Kidney epithelial cell (primary cell): ENCODE results near the gene RND1. TPM values are rescaled to one million over a fixed set of nuclear protein-coding genes. Genes with fewer than 3 reads are reported as not detected.
"Not testable (repeated sequence)": the region's sequence is repeated elsewhere in the genome, so short reads cannot be mapped to it uniquely, and the experiment has no call there.

ENCODE experiments used
- DNase-seq: peaks from one replicate; pipeline ENCODE4 v3.0.0-alpha.2; 2010; ENCODE audit warnings: low read depth
- H3K27me3 ChIP-seq: 2 replicates; pipeline ENCODE4 v1.6.0; 2011; ENCODE audit warnings: low read length; ENCODE audit not compliant: control insufficient read depth, insufficient read depth
- H3K36me3 ChIP-seq: 2 replicates; pipeline ENCODE4 v1.5.1; 2011; ENCODE audit warnings: low read length; ENCODE audit not compliant: control insufficient read depth, insufficient read depth
- H3K4me3 ChIP-seq: 2 replicates; pipeline ENCODE4 v1.5.1; 2011; ENCODE audit warnings: low read depth, mild to moderate bottlenecking, control low read depth, low read length
- total RNA-seq: library from RNA; depleted of rRNA; stranded (reverse); fragments of >200 nt; gene quantifications from 2 replicates; pipeline ENCODE4 v1.2.3, GENCODE V29; 2015
- TF ChIP-seq, protein P1 (sequence below): IDR thresholded peaks from 2 replicates; pipeline ENCODE4 v1.5.1; 2011; ENCODE audit warnings: mild to moderate bottlenecking, moderate library complexity, low read length, control low read depth, inconsistent platforms; ENCODE audit not compliant: insufficient read depth, poor library complexity, severe bottlenecking

Gene RND1
- total RNA-seq, 1 donor from 2014 or later: 10.7 TPM

DNA sequence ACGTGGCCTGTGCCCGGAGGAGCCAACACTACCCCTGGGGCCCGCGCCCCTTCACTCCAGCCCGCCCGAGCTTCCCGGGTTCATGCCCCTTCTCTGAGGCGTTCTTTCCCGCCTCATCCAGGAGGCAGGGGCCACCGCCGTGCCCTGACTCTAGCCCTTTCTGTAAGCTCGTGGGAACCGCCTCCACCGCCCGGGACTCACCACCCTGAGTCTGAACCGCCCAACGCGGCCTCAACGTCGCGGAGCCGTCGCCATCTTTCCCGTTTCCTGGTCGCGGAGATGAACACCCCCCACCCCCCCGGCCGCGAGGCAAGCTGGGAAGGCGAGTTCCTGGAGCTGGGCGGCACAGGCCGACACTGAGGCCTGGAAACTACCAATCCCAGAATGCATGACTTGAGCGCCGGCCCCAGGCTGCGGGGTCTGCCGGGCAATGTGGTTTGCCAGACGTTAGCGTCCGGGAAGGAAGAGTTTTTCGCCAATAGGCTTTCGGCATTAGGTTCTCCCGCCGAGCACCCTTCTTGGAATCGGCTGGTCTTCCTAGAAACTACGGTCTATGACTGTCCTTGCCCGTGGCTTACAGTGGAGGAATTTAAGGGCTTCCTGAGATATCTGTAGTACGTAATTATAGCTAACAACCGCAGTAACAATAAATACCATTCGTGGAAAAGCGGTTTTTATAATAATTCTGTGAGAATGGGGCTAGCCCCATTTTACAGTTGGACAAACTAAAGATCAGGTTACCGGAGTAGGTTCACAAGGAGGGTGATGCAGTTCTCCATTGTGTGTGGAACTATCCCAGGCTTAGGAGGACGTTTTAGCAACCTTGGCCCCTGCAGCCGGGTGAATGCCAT, 13.6 kb downstream of the RND1 start, which contains the start of gene DDX23:
DDX23 (minus strand) TSS at position 281 of the 851 bp plus-strand sequence. CDS start 6,381 bp downstream, outside the sequence.
- no peaks in the 10 kb centered on the region for H3K27me3 ChIP-seq
- peak; percentile 90 for DNase-seq
- H3K36me3 ChIP-seq: no peaks in the 10 kb centered on the region
- H3K4me3 ChIP-seq: peak within 1 kb of the TSS; percentile 73
- TF ChIP-seq, protein P1, sequence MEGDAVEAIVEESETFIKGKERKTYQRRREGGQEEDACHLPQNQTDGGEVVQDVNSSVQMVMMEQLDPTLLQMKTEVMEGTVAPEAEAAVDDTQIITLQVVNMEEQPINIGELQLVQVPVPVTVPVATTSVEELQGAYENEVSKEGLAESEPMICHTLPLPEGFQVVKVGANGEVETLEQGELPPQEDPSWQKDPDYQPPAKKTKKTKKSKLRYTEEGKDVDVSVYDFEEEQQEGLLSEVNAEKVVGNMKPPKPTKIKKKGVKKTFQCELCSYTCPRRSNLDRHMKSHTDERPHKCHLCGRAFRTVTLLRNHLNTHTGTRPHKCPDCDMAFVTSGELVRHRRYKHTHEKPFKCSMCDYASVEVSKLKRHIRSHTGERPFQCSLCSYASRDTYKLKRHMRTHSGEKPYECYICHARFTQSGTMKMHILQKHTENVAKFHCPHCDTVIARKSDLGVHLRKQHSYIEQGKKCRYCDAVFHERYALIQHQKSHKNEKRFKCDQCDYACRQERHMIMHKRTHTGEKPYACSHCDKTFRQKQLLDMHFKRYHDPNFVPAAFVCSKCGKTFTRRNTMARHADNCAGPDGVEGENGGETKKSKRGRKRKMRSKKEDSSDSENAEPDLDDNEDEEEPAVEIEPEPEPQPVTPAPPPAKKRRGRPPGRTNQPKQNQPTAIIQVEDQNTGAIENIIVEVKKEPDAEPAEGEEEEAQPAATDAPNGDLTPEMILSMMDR: no peak

DNA sequence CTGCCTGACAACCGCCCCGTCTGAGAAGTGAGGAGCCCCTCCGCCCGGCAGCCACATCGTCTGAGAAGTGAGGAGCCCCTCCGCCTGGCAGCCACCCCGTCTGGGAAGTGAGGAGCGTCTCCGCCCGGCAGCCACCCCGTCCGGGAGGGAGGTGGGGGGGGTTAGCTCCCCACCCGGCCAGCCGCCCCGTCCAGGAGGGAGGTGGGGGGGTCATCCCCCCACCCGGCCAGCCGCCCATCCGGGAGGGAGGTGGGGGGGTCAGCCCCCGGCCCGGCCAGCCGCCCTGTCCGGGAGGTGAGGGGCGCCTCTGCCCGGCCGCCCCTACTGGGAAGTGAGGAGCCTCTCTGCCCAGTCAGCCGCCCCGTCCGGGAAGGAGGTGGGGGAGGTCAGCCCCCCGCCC, 23.6 kb downstream of the RND1 start:
- not testable (repeated sequence) for H3K36me3 ChIP-seq, H3K4me3 ChIP-seq, H3K27me3 ChIP-seq, DNase-seq

DNA sequence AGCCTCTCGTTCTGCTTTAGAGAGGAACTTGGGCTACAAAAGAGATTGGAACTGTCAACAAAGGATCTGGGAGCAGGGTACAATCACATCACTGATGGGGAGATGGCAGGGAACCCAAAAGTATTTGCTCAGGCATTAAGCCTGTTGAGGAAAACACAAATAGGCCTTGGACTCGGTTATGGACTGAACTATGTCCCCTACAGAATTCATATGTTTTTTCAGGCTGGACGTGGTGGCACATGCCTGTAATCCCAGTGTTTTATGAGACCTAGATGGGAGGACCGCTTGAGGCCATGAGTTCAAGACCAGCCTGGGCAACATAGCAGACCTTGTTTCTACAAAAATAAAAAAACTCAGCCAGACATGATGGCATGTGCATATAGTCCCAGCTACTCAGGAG, 27.6 kb downstream of the RND1 start:
- no peak for DNase-seq
- TF ChIP-seq, protein P1: no peak
- H3K36me3 ChIP-seq: peaks cover 5% of the 10 kb centered on the region
- H3K4me3 ChIP-seq: no peak overlapping the region
- no peaks in the 10 kb centered on the region for H3K27me3 ChIP-seq

DNA sequence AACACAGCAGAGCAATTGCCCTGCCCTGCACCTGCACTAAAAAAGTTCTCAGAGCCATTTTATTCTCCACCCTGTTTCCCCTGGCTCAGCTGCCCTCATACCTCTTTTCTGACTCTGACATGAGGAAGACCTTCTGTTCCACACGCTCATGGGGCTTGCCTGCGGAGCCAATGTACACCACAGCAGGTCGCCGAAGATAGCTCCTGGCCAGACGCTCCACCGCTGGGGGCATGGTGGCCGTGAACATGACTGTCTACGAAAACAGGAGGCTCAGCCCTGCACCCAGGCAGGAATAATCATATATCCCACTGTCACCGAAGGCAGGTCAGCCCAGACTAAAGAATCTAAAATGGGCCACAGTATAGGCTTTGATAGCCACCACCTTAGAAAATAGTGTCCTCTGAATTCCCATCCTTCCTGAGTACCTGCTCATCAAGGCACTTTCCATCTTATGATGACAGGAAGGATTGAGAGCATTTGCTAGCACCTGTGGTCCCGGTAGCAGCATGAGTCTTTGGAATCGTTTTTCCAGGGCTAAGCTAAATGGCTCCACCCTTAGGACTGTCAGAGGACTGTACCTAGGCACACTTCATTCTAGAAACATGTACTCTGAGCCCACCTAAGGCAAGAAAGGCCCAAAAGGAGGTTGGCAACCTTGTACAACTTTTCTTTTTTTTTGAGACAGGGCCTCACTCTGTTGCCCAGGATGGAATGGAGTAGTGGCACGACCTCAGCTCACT, 33.2 kb downstream of the RND1 start:
- Histone ChIP-seq H3K4me3 (no peak overlapping the region), H3K27me3 (no peaks in the 10 kb centered on the region), H3K36me3 (peaks cover 4% of the 10 kb centered on the region)
- no peak for DNase-seq
- TF ChIP-seq, protein P1: no peak

DNA sequence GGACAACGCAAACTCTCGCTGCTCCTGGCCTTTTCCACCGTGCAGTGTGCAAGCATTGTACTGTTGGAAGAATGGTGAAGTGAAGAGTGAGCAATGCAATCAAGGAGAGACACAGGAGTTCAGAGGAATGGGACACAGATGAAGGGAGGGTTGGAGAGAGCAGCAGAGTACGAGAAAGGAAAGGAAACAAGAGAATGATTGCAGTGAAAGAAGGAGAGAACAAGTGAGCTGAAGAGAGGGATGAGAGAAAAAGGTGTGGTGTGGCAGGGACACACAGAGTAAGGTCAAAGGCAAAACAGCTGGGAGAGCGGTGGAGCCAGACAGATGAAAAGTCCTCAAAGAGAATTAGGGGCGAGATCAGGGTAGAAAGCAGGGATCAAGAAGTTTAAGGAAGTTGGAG, 34.4 kb downstream of the RND1 start:
- no peaks in the 10 kb centered on the region for H3K27me3 ChIP-seq
- TF ChIP-seq, protein P1: no peak
- no peak overlapping the region for H3K4me3 ChIP-seq
- no peak for DNase-seq
- H3K36me3 ChIP-seq: peaks cover 1% of the 10 kb centered on the region

DNA sequence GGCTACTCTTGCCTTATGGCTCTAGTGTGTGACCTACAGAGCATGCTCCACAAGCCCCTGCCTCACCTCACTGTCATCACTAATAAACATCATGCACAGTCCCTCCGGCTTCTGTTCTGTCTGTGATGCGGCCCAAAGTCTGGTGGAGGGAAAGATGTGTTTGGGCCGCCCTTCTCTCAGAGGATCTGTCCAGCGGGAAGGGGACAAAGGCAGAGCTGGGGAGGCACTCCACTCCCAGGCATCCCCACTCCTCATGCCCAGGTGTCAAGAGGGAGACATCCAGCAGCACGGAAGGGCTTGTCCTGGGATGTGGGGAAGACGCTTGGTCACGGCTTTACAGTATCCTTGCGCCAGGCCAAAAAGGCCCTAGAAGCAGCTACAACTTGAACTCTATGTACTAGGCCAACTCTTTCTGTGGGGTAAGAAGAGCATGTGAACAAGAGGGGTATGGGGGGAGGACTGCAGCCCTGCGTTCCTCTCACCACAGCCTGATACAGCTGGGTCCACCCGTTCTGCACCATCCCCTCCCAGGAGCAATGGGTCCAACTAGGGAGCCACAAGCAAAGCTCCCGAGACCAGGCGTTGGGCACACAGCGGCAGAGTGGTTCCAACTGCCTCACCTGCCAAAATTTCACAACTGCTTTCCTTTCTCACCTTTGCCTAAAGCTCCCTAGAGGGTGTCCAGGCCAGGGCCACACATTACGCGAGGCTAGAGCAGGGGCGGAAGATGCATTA, 36.7 kb downstream of the RND1 start:
- DNase-seq: no peak
- no peaks in the 10 kb centered on the region for H3K27me3 ChIP-seq
- H3K36me3 ChIP-seq: no peaks in the 10 kb centered on the region
- TF ChIP-seq, protein P1: no peak
- H3K4me3 ChIP-seq: no peak overlapping the region
